ENCODE measurements around the gene THSD4.

The THSD4 gene

DNA sequence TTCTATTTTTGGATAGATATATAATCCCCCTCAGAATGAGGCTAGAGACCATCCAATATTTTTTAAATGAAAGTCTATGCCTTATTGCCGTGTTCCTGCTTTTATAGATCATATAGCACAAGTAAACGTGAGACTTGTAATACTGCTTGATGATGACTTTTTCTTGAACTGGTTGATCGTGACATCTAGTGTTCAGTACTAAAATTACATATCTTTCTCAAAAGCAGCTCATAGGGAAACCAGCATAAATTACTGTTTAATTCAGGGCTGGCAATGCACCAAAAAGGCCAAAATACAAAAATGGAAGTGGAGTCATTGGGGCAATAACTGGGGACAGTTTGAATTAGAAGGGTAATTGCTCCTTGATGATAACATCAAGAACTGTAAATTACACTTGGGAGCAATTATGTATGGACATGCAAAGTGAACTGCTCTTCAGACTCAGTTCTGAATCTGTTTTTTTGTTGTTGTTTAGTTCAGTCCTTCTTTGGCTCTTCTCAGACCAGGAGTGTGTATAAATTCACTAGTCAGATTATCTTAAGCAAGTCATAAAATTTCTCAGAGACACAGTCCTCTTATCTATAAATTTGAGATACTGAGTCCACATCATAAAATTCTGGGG is 325.3 kb downstream of the THSD4 start:
- DNase-seq, result no peak

DNA sequence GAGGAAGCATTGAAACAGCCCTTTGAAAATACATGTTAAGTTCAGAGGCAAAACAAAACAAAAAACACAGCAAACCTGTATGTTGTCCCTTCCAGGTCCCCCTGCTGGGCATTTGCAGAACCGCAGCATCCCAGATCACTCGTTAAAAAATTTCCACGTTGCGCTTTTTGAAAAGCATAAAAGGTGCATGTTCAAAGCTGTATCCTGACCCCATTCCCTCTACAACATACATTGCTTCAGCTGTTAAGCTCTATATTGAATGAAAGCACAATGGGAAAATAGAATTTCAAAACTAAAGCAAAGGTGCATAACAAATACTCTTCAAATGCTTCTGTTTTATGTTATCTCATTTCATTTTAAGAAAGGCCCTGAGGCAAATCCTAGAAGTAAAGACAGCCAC is 328.3 kb downstream of the THSD4 start:
- no peak for DNase-seq

DNA sequence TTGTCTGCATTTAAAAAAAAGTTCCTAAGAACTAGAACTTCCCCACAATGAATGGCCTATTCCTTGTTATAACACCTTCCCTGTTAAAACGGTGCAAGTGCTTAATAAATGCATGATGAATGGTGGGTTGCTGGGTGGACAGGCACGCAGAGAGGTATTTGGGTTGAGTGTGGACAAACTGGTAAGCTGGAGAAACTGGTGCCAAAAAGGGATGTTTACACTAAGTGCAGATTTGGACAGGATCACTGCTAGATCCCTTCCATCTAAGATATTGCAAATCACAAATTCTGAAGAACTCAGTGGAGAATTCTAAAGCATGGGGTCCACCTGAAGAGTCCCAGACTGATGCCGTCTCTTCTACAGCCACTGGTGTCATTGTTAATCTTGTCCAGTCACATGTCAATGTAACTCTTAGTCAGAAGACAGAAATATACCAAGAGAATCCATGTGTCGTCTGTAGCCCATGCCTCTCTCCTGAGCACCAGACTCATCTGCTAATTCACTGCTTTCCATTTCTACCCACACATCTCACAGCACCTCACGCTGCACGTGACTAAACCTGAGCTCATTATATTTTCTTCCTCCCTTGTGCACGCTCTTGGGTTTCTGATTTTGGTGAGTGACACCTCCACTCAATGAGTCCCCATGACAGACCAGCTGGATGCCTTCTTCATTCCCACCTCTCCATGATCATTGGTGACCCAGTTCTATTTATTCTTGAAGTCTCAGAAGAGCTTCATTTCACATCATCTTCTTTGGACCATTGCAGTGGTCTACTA is 328.9 kb downstream of the THSD4 start:
- DNase-seq, result no peak

DNA sequence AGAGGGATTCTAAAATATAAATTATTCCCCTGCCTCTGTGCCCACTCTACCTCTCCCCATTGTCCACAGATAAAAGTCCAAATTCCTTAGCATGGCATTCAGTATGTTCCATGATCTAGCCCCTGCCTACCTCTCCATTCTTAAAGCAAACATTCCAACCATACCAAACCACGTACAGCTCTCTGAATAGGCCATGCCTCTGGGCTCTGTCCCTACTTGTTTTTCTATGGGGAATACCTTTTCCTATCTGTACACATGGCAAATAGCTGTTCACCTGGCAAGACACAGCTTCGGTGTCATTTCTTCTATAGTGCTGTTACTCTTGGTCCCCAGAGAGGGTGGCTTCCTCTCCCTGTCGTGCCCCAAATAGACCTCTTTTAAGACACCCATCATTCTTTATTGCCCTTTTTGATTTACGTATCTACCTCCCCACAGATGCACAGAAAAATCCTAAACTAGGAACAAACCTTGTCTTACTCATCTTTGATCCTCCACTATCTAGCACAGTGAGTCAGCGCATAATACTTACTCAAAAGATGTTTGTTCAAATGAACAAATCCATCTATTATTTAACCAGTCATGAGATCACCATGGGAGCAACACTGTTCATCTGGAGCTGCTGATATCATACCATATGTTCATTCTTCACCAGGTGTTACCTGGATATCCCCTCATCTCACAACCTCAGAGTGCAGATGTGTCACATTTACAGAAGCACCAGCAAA is 329.8 kb downstream of the THSD4 start:
- no peak for DNase-seq

DNA sequence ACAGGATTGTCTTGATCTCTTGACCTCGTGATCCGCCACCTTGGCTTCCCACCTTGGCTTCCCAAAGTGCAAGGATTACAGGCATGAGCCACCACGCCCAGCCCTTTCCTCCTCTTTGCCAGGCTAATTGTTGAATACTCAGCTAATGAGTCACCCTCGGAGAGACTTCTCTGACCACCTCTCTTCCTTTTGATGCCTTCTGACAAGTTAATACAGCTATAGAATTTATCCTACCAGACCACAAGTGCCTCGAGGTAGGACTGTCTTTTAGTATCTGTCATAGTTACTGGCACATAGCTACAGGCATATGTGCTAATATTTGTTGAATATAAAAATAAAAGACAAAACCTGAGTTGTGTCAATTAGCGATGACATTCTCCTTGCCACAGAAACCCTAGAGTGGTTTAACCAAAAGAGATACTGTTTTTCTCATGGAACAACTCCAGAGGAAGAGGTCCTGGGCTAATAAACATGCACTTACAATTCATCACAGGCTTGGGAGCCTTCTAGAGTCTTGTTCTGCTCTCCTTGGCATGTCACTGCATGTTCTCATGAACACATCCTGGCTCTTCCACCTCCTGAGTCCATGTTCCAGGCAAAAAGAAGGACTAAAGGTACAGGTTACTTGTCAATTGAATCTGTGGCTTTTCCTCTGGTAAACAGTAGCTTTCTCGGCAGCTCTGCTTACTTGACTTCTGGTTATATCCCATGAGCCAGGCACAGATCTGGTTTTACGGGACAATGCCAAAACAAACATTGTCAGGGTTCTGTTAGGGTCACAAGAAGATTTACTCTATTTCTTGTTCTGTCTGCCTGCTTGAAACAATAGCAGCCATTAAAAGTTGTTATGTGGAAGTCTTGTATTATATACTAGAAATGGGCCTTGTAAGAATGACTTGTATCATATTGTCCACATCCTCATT is 332.3 kb downstream of the THSD4 start:
- no peak for DNase-seq

DNA sequence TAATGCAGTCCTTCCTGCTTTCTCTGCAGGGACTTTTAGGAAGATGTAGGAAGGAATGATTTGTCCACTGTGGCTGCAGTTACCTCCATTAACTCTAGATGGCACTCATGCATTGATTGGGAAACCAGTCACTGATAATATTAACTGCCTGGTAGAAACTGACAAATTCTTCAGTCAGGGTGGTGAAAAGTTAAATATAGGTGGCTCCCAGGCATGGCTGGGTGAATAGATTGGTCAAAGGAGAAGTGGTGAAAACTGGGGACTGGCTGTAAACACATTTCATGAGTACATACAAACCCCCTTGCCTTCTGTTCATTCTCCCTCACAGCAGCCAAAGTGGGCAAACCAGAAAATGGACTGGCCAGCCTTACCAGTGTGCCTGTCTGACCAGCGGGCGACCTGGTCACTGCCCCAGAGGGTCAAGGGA is 333.4 kb downstream of the THSD4 start:
- no peak for DNase-seq

DNA sequence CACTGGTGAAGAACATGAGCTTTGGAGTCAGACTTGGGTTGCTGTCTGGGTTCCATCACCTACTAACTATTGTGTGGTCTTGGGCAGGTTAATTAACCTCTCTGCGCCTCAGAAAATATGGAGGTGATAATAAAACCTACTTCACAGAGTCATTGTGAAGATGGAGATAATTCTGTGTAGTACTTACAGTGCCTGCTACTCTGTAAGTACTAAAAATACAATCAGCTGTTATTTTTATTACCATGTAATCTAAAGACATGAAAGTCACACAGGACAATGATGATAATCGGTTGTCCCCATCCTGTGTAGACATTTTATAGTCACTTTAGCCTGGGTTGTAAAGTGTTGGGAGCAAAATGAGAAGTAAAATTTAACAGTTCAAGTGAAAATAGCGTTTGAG is 334.1 kb downstream of the THSD4 start:
- DNase-seq, result no peak

DNA sequence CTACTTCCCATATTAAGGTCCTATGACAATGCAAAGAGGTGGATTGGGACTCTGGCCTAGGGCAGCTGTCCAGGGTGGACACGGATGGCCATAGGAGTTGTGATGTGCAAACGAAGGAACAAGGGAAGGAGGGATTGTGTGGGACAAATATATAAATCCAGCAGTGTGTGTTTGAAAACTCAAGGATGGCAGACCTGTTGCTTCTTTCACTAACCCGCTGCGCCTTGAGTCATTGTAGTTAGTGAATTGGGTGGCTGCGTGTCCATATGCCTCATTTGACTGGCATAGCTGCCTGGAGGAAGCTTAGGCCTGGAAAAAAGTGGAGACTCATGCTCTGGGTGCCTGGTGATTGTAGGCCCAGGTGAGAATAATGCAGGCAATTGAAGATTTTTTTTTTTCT is 334.7 kb downstream of the THSD4 start:
- DNase-seq, result no peak

DNA sequence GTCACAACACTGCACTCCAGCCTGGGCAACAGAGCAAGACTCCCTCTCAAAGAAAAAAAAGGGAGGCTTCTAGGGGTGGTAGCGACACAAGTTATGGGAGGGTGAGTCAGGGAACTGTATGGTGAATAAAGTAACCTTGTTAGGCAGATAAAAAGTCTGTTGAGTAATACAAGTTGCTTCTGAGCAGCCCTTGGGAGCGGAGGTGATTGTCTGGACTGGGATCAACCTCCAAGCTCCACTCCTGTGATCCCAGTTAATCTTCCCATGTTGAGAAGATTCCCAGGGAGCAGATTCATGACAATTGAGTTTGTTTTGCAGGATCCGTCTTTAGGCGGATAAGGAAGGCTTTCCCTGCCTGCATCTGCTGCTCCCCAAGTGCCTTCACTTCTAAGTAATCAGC is 335.9 kb downstream of the THSD4 start:
- no peak for DNase-seq

DNA sequence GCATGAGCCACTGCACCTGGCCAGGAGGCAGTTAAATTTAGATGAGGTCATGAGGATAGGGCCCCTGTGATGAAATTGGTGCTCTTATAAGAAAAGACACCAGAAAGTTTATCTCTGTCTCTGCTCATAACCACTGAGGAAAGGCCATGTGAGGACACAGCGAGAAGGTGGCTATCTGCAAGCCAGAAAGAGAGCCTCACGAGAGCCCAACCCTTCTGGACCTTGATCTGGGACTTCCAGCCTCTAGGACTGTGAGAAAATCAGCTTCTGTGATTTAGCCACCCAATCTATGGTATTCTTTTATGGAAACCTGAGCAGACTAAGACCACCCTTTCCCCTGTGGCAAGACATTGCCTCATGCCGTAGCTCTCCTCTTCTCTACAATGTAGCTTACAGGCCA is 337.6 kb downstream of the THSD4 start:
- no peak for DNase-seq

DNA sequence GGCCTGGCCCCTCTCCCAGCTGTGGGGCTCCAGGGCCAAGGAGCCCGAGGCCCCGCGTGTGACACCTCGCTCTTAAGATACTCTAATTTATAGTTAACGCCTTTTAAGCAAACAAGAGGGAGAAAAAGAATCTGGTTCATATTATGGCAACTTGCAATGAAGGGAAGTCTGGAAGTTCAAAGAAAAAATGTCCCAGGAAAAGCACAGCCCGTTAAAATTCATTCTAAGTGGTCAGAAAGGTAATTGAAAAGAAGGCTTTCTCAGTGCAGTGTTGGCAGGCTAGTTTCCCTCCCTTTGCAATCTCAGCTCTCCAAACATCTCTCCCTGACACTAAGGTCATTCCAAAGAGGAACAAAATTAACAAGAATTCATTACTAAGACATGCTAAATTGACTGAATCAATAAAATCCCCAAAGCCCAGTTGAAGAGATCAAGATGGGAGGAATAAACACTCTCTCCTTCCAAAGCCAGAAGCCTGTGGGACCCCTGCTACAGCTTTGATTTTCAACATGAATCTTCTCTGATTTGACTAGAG is 339.3 kb downstream of the THSD4 start:
- DNase-seq, result no peak

DNA sequence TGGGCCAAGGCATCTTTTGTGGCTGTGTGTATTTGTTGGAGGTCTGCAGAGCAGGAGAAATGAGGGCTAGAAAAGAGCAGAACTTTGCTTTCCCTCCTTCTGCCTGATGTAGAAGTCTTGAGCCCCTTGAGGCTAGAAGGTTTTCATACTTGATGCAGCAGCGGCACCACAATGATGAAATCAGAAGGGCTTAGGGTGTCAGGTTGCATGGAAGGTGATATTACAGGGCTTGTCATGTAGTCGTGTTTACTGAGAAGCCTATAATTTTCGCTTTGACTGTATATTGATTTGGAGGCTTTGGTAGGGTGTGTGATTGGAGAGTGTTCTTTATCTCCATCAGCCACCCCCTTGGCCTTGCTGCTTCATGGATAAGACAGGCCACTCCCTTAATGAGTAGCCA is 339.8 kb downstream of the THSD4 start:
- no peak for DNase-seq

DNA sequence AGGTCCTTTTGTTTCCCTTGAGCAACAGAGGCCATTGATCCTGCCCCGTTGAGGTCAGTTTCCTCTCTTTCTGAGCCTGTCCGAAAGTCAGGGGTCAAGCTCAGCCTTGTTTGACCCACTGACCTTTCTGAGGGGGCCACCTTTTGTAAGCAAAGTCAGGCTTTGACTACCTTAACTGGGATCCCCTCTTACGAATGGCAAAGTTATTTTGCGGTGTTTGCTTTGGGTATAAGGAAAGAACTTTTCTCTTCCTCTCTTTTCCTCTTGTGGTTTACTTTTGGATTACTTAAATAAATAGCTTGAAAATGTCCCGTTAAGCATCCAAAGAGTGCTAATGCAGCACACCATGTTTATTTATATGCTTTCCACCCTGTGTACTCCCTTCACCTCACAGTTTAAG is 340.6 kb downstream of the THSD4 start:
- no peak for DNase-seq

DNA sequence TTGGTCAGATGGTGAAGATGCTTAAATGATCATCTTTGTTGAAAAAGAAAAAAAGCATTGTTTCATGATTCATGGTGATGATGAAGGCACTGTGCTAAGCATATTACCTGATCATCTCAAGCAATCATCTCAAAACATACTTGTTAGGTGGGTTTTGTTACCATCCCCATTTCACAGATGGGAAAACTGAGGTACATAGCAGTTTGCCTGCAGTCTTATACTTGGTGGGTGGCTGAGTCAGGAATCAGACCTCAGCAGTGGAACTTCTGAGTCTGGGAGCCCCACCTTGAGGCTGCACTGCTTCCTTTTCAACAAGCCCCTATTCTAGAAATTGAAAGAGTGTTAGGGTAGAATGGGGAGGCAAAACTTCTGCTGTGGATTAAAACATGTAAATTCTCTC is 341.1 kb downstream of the THSD4 start:
- no peak for DNase-seq

DNA sequence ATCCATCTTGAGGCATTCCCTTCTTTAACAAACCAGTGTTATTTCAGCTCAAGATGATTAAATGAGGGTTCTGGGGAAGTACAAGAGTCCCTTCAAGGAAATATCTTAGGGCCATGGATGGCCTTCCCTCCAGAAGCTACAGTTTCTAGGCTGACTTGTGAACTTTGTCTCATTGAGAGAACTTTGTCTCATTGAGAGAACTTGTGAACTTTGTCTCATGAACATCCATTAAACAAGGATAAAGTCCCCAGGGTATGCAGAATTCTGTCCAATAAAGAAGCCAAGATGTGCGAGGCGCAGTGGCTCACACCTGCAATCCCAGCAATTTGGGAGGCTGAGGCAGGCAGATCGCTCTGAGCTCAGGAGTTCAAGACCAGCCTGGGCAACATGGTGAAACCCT is 341.5 kb downstream of the THSD4 start:
- DNase-seq, result no peak

DNA sequence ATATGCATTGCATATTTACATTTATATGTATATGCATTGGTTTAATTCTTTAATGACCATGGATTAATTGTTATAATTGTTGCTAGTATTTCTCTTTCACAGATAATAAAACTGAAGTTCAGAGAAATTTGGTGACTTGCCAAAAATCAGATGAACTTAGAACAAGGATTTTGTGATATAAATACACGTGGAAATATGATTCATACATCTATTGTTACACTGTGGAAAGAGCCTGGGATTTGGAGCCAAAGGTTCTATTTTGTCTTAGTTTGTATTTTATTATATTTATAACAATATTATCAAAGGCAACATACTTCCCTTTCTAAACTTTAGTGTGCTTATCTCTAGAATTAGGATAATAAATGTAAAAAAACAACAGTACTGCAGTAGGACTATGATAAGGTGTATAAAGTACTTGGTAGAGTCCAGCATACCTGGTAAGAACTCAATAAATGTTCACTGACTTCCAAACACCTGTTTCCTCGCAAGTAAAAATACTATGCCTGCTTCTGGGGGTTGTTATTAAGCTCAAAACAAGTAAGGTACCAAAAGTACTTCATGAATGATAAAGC is 342.9 kb downstream of the THSD4 start:
- no peak for DNase-seq

DNA sequence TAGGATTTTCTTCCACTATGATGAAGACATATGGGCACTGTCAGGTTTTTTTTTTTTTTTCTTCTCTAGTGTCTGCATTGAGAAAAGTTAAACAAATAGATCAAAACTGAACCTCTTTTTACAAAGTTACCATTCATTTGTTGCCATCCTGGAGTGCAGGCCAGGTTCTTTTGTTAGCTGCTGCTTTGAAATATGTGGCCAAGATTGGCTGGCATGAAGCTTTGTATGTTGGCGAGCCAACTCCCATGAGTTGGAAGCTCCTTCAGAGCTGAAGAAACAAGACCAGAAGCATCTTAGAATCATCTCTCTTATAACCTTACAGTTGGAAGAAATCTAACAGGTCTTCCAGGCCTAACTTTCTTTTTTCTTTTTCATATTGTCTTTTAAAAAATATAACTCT is 346.5 kb downstream of the THSD4 start:
- DNase-seq, result no peak

DNA sequence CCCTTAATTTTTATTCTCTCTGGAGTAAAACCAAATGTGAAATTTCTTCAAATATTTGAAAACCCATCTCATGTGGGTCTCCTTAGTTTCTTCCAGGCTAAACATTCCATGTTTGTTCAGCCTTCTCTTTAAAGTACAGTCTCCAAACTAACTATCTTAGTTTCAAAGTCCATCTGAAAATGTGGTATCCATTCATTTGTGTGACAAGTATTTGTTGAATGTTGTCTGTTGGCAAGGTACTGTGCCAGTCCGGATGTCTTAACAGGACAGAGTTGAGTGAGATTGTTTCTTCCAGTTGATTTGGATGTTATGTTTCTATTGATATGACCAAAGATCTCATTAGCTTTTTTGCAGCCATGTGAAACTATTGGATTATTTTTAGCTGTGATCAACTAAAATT is 347.4 kb downstream of the THSD4 start:
- DNase-seq, result no peak

DNA sequence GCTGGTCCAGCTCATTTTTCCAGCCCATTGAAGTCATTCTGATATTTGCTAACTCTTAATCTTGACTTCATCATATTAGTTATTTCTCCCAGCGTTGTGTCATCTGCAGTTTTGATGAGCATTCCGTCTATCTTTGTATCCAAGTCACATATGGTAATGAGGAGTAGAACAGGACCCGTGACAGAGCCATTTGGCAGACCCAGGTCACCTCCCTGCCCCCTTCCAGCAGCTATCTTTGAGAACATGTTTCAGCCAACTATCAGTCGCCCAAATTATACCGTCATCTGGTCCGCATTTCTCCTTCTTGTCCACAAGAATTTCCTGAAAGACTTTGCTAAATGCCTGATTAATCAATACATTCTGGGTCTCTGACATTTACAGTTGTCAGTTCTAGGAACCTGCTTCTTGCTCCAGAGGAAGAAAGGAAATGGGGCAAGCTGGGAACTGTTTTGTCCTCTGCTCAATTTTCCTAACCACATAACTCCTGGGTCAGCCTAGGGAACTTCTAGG is 347.9 kb downstream of the THSD4 start:
- no peak for DNase-seq

DNA sequence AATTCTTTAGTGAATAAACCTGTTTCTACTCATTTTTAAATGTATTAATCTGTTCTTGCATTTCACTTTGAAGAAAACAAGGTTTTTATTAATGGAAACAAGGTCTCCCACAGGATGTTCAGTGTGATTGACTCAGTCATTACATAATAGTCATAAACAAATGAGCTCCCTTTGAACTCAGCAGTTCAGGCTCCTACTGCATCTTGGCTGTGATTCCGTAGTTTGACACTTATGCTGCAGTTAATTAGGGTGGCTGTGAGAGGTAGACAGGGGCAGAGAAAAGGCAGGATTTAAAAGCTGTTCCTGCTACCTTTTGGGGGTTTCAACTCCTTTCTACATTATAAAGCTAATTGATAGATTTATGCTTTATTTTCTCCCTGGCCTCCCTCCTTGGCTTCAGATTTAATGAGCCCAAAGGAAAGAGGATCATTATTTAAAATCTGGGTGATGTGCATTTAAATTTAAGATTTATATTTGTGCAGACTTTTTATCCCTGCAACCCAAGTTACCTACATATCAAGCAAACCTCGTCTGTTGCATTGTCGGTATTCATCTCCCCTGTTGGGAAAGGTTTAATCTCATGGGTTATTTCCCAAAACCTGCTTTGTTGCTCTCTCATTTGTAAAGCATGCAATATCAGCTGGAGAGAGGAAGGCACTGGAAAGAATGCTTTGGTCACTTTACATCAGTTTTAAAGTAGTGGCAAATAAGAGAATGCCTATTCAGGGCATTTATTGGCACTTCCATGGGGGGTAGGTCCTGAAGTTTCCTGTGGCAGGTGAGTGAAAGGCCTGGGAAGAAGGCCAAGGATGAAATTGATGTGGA is 350.1 kb downstream of the THSD4 start:
- no peak for DNase-seq

DNA sequence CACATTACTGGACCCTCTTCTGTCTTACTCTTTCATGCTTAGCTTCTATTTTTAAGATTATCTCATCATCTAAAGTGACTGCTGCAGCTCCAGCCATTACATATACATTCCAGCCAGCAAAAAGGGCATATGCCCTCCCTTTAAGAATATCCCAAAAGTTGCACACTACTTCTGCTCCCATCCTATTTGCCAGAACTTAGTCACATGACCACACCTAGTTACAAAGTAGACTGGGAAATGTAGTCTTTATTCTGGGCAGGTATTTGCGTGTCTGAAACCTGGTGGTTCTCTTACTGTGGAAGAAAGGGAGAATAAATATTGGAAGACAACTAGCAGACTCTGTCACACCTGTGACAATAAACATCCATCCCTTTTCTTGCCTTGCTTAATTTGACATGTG is 353.4 kb downstream of the THSD4 start:
- DNase-seq, result no peak
